GM18502 (cell line): ENCODE results near the gene NYAP2.
A peak's percentile ranks its signal among the peaks of the same experiment; 100 is the strongest.

Experiments
- ATAC-seq: cut with Tn5 transposase; IDR thresholded peaks from one replicate; pipeline ENCODE4 v1.9.1; 2021; ENCODE audit warnings: mild to moderate bottlenecking; ENCODE audit not compliant: unreplicated experiment, poor library complexity

NYAP2 gene

DNA sequence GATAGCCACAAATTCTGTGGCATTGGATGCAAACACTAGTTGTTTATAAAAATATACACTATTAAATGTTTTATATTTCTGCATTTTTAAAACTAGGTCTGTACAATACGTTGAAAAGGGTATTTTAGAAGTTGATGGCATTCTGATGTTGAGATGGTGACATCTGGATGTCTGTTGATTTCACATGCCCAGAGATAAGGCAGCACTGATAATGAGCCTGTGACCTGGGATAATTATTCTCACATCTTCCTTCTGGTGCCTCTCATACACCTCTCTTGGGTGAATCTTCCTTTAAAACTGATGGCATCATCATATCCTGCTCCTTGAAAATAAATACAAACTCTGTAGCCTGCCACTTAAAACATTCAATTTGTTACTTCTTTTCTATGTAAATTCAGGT lies 208.6 kb downstream of the NYAP2 start:
- no peak for ATAC-seq

DNA sequence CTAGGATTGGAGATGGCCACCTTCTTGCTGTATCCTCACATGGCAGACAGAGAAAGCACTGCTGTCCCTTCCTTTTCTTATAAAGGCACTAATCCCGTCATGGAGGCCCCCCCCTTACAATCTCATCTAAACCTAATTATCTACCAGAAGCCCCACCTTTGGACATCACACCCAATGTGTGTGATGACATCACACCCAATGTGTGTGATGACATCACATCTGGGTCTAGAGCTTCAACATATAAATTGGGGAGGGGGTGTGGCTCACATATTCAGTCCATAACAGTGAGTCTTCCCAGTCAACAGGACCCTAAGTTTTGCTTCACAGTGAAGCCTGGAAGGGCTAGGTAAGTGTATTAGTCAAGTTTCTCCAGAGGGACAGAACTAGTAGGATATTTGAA lies 213.1 kb downstream of the NYAP2 start:
- no peak for ATAC-seq

DNA sequence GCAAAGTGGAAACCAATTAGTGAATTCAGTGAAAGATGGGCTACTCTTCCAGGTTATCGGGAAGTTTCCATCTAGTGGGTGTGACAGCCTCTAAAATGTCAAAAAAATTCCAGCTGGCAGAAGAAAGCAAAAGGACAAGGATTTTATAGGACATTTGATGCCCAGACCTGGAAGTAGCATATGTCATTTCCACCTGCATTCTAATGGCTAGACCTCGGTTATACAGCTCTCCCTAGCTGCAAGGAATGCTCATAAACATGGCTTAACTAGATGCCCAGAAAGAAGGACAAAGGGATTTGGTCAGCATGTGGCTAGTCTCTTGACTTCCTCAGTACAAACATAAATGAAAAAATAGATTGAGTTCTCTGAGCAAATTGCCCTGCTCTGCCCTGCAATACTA lies 215.4 kb downstream of the NYAP2 start:
- ATAC-seq: no peak

DNA sequence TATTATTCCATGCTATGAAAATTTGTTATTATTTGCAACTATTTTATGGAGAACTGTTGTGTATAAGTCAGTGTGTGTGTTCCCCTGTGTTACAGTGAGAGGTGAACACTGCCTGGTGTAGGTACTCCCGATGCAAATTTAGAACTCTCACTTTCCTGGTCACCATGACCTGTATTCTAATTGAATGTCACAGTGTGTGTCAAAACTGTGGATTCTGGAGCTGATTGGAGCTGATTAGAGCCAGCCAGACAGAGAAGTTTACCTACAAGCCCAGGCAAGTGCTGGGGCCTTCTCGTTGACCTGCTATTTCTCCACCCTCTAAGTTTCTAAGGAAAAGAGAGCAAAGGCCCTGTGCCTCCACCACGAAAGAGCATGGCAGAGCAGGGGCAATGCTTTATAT lies 216.0 kb downstream of the NYAP2 start:
- no peak for ATAC-seq

DNA sequence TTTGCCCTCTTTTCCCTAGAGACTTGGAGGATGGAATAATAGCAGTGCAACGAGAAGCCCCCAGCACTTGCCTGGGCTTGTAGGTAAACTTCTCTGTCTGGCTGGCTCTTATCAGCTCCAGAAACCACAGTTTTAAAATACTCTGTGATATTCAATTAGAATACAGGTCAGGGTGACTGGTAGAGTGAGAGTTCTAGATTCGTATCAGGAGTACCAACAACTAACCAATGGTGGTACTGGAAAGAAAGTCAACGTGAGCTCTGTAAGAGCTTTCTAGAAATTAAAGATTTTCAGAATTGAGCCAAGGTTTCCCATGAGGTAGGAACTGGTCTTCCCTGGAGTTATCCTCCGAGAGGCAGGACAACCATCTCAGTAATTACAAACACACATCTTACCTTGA lies 216.9 kb downstream of the NYAP2 start:
- ATAC-seq: no peak

DNA sequence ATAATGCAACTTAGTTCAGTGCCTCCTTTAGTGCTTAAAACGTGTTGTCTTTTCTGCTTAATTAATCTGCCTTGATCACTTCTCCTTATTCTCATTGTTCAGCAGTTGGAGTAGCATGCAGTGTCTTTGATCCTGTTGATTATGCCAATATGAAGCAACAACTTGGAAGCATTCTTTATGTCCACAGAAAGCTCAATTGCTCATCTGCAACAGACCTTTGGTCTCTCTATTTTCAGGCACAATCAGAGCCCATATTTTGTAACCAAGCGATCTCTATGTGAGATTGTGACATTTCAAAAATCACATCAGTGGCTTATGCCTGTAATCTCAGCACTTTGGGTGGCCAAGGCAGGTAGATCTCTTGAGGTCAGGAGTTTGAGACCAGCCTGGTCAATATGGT lies 217.3 kb downstream of the NYAP2 start:
- no peak for ATAC-seq

DNA sequence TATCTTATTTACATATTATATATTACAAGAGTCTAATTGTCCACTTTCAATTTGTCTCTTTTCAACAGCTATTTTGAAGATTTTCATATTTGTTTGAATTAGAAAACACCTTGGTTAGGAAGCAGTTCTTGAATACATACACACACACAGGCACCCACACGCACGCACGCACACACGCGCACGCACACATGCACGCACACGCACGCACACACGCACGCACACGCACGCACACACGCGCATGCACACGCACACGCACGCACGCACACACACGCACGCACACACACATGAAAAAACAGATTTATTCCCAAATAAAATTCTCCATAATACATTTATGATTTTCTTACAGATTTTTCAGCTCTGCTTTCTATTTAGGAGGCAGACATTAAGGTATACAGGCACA lies 220.7 kb downstream of the NYAP2 start:
- ATAC-seq: no peak

DNA sequence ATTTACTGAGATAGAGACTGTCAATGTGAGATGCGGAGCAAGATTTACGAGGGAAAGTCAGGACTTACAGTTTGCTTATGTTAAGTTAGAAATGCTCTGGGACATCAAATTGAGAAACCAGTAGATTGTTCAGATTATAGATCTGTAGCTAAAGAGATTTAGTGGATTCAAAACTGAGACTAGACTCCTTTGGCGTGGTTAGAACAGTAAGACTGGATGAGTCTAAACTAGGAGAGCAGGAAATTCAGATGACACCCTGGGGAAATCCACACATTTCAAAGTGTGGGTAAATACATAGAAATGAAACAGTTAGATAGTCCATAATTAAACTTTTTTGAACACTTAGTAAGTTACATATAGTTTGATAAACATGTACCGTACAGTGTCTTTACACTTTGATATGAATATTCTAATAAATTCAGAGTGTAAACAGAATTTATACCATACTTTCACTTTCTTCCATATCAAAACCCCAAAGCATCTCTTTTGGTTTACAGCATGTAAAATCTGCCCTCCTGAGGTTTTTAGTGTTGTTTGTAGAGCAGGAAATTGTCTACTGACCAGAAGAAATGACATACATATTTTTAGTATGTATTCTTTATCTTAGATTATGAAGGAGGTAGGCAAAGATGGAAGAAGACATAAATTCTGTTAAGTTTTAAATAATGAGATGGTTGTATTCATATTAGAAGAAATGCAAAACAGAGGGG lies 231.5 kb downstream of the NYAP2 start:
- ATAC-seq: no peak

DNA sequence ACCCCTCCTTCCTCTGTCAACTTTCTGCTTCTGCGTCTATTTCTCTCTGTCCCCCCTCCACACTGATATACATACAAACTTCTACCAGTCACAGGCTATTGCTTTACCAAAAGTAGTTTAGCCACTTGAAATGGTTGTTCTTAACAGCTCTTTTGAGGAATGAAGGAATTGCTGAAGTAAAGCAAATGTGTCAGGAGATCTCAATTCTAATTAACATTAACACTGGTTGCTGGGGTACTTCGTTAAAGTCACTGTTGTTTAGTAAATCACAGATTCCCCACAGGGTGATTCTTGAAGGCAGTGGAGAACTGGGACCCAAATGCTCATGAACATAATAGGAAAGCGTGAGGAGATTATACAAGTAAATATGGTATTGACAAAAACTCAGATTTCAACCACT lies 232.8 kb downstream of the NYAP2 start:
- no peak for ATAC-seq

DNA sequence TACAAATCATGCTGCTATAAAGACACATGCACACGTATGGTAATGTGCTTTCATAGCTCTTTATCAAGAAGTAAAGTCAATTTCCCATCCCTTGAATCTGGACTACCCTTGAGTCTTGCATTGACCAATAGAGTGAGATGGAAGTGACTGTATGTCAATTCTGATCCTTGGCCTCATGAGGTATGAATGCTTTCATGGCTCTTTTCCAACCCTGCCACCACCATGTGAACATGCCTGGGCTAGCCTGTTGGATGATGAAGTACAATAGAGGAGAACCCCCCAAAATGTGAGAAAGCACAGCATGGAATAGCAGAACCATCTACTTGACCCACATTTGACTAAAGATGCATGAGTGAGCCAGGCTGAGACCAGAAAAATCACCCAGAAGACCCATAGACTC lies 237.0 kb downstream of the NYAP2 start:
- ATAC-seq: no peak

DNA sequence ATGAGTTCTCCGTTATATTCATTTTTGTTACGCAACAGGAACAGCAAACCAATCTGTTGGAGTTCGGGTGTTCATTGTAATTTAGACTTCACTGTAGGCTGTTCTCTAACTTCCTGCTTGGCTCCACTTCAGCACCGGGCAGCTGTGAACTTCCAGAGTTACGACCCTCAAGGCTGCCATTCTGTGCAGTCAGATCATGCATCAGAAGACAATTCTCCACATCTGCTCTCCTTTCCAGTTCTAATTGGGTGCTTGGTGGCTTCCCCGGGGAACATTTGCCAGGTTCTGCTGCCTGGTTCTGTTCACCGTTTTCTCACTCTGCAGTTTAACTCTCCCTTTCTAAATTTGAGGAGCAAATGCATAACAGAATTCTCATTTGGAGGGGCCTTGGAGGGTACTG lies 237.7 kb downstream of the NYAP2 start:
- no peak for ATAC-seq

DNA sequence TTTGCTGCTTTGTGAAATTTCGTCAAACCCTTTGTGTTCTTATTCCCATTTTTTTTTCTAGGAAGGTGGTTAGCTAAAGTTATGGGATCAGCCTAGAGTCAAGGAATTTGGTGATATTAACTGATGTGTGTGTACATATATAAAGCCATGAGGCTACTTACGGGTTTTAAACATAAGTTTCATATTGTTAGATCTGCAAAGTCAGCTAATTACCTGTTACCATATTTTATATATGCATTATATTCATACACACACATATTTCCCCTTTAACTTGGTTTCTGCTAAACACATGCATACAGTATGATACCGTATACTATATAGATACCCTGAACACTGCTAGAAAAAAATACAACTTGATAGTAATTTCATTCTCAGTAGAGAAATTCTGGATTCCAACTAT lies 241.0 kb downstream of the NYAP2 start:
- no peak for ATAC-seq

DNA sequence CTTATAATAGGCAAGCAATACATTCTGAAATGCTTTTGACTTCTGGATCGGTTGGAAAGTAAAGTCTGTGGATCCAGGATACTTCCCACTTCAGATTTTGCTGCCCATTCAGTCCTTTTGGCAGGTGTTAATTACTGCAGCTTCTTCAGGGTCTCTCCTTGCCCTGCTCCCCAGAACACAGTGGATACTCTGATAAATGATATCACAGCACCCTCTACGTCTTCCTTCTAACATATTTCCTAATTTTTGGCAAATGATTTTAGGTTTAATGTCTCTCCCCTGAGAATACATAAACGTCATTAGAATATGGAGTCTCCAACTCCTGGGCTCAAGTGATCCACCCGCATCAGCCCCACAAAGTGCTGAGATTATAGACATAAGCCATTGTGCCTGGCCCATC lies 249.8 kb downstream of the NYAP2 start:
- no peak for ATAC-seq

DNA sequence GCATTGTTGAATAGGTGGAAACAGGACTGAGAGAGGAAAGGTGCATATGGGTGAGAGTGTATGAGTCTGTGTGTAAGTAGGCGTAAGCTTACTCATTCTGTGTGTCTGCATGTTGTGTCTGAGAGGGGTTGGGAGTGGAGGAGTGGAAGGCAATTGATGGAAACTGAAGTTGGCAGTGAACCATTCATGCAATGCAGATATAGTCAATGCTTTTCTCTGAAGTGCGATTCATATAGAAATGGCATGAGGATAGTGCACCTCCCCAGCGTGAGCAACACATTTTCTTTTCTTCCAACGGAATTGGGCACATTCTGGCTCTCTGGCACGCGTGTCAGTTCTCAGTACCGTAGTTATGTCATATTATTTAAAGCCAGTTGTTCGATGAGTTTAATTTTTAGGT lies 250.5 kb downstream of the NYAP2 start:
- no peak for ATAC-seq

DNA sequence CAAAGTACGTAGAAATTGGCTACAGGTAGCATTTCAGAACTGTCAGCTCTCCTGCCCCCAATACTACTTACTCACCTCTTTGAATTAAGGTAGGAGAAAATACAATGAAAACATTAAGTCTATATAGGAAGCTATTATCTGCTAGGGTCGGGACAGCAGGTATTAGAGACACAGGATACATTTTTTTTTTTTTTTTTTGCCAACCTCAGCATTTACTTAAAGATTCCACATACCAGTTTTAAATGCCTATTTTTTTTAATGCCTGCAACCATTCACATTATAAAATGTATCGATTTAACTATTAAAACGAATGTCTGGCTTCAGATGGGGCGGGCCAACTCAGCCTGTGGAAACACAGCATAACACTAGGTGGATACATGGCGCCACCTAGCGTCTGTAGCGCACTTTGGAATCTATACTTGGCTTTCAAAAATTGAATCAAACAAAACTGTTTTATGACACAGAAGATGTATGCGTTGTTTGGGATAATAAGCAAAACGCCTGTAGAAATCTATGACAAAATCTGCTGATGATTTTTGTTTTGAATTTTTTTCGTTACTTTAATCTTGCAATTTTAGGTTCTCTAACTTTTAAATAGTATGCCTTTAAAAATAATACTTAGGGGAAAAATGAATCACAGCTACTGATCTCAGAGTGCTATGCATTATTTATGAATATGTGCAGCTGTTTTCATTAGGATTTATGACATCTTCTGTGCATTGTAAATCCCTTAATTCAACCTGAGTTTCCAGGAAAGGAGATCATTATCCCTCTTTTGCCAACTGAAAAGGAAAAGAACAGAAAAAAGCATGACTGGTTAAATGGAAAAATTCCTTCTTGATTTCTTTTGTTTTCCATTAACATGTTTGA lies 261.0 kb downstream of the NYAP2 start:
- peak; percentile 91 for ATAC-seq

DNA sequence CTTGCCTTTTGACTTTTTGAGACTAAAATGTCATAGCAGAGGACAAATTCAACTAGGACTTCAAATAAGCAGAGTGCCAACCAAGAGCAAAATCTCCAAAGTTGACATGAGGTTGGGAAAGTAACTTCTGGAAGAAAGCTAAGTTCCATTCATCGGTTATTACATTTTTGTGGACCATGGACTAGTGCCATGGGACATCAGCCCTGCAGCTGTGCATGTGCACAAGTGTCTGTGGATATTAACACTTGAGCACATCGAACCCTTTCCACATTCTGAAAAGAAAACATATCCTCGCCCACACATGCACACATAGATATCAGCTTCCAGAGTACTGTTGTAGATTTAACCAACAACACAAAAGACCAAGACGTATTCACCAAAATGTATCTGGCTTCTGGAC lies 262.6 kb downstream of the NYAP2 start:
- no peak for ATAC-seq

DNA sequence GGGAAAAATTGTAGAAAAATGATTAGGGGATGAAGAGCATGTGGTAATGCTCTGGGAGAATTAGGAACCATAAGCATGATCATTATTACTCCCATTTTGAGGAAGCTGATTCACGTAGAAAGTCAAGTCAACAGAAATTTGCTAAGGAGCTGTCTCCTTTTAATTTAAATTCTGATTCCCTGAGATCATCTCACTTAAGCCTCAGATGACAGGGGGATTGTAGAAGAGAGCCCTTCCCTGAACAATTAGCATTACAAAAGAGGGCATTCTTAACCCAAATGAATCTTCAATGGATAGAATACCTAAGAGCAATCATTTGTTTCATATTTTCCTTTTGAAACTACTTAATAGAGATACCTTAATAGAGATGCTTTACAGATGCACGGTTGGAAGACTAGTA lies 267.9 kb downstream of the NYAP2 start:
- no peak for ATAC-seq

DNA sequence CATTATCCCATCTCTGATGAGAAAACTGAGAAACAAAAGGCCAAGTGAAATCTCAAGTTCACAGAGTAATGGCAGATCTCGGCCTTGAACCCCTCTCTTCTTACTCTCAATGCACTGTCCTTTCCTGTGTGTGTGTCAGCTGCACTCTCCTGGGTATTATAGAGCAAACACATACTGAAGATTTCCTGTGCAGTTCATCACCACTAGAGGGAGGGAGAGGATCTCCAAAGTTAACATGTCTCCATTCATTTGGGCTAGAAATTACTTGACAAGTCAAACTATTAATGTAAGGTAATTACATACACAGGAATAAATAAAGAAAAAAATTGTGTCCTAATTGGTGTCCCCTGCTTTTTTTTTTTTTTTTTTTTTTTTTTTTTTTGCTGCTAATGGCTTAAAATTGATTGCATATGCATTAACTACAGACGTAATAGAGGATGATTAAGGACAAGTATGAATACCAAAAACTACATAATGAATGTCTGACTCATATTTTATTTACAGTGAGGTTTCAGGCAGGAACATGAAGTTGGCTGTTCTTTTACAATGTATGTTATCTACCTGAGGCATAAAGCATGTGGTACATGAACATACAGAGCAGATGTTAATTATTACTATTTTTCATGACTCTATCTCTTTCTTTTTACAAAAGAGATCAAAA lies 269.2 kb downstream of the NYAP2 start:
- ATAC-seq: peak; percentile 97

DNA sequence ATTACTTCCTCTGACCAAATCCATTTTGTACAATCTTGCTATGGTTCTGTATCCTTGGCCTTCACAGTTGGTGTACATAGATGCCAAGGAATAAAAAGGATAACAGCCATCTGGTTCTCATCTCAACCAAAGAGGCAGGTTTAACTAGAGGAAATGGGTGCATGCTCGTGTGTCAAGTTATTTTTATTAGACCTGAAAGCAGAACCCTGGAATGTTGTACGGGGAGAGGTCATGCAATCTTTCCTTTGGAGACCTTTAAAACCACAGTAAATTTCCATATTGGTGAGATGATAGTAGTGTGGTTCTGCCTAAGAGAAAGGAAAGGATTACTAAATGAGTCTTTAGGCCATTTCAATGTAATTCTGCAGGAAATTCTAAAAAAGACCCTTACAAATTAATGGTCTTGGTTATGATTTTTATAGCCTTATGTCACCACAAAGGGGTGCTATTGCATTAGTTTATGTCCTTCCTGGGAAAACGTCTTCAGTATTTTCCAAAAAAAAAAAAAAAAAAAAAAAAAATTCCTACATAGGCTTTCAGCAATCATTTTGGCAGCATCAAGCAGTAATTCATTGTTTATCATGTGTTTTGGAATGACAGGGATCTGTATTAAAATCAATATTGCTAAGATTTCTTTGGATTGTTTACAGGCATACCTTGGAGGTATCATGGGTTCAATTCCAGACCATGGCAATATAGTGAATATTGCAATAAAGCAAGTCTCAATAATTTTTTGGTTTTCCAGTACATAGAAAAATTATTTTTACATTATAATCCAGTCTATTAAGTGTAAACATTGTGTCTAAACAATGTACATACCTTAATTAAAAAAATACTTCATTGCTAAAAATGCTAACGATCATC lies 270.8 kb downstream of the NYAP2 start:
- ATAC-seq: no peak

DNA sequence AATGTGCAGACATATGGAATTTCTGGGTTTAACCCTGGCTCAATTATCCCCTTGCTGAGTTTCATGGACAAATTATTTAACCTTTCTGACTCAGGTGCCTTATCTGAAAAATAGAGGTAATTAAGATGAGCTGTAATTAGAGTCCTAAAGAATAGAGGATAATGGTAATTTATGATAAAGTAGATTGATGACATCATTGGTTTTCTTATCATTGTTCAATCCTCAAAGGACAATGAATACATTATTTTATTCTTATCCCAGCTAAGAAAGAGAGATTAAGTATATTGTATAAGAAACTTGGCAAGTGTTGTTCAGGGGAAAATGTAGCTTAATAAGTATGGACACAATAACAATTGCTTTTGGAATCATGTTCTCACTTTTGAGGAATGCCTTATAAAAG lies 279.3 kb downstream of the NYAP2 start:
- ATAC-seq: no peak
